CD4-positive, alpha-beta T cell treated with Interleukin-1 beta for 1 hour (primary cell): Measurements from ENCODE around the gene SUGCT.

Experiments
- DNase-seq, 2 donors: peaks; one replicate each; pipeline ENCODE4 v3.0.0-alpha.2; 2020 to 2022

SUGCT gene

GRCh38 chr7:40483630-40484029 is 348.8 kb downstream of the SUGCT start:
- no peak for DNase-seq

DNA sequence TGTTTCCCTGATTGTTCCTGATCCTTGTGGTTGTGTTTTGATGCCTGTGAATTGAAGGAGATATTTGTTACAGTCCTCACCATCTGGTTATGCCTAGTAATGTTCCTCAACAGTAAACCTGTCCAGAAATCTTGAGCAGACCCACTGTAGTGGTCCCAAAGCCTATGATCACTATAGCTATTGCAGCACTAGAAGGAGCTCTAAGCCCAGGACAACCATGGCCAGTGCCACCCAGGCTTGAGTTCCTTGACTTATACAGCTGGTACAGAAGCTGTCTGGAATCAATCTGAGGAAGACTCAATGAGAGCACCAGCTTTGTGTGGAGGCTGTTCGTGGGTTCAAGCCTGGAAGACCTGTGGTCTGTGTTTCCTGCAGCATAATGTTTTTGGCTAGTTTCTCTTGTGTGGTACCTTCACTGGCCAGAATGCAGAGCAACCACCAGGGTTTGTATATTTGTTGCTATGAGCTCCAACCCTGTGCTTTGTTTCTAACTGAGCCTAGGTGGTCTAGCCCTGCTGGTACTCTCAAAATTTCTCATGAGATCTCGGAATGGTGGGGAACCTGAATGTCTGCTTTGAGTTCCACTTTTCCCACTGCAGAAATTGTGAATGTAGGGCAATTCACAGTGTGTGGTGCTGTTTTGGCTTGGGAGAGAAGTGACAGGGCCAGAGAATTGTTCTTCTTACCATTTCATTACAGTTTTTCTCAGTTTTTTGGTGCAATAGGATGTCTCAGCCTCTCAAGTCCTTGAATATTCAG is 355.2 kb downstream of the SUGCT start:
- DNase-seq, result no peak

- DNase-seq, result no peak
Measured at GRCh38 chr7:40490603-40490924, 355.8 kb downstream of the SUGCT start.

DNA sequence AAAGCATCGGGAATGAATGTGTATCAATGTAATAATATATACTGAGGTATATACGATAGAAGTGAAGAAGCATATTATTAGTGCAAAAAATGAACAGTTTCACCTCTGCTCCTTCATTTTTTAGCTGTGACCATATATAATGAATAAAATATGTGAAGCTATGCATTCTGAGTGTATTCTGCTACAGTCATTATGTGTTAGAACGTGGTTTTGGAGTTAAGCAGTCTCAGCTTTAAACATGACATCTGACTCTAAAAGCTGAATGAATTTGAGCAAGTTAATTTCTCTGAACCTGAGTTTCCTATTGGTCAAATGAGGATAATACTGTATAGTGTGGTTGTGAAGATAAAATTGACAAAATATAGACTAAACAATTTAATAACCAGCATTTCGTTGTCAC is 358.1 kb downstream of the SUGCT start:
- no peak for DNase-seq

- DNase-seq, result no peak
Measured at GRCh38 chr7:40493609-40494051, 358.8 kb downstream of the SUGCT start.

GRCh38 chr7:40498924-40499510 is 364.2 kb downstream of the SUGCT start:
- DNase-seq, result no peak

- no peak for DNase-seq
Measured at GRCh38 chr7:40499718-40500117, 364.9 kb downstream of the SUGCT start.

GRCh38 chr7:40500219-40500618 is 365.4 kb downstream of the SUGCT start:
- no peak for DNase-seq

GRCh38 chr7:40502359-40502758 is 367.6 kb downstream of the SUGCT start:
- no peak for DNase-seq

- no peak for DNase-seq
Measured at GRCh38 chr7:40506158-40506557, 371.4 kb downstream of the SUGCT start.

DNA sequence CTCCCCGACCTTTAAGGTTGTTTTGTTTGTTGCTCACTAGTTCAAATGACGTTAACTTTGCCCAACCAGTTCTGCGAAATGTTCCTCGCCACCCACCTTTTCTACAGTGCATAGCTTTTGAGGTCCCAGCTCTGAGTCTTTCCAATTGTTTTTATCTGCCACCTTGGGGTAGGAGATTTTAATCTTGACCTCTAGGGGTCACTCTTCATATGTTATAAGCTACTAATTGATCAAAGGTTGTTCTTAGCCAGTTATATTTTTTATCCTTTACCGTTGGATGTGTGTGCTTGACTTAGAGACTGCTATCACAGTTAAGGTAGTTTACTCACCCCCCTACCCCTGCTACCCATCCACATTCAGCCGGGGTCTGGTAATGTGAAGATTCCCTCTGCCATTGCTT is 372.4 kb downstream of the SUGCT start:
- no peak for DNase-seq

- DNase-seq, result no peak
Measured at GRCh38 chr7:40509287-40509996, 374.6 kb downstream of the SUGCT start.

- no peak for DNase-seq
Measured at GRCh38 chr7:40516376-40516775, 381.6 kb downstream of the SUGCT start.

GRCh38 chr7:40519009-40519408 is 384.2 kb downstream of the SUGCT start:
- DNase-seq, result no peak

DNA sequence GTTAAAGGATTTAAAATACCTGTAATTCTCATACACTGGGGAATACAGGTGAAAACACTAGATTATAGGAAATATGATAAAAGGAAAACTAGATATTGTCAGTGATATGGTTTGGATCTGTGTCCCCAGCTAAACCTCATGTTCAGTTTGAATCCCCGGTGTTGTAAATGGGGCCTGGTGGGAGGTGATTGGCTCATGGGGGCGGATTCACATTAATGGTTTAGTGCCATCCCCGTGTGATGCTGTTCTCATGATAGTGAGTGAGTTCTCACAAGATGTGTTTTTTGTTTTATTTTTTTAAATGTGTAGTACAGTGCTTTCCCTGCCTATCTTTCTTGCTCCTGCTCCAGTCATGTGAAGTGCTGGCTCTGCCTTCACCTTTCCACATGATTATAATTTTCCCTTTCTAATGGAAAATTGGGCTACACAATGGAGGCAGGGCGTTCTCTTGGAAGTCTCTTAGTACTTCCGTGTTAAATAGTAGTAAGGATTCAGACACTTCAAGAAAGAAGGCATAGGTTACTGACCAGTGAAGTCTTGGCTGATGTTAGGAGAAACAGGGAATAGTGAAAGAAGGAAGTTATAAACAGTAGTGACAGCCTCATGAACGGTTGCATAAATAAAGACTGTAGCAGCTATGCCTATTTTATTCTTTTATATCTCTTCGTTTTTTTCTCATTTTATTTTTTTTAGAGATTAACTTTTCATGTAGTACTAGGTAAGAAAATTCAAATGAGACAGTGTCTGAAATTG is 386.4 kb downstream of the SUGCT start:
- DNase-seq, result no peak

- no peak for DNase-seq
Measured at GRCh38 chr7:40525764-40526163, 391.0 kb downstream of the SUGCT start.

DNA sequence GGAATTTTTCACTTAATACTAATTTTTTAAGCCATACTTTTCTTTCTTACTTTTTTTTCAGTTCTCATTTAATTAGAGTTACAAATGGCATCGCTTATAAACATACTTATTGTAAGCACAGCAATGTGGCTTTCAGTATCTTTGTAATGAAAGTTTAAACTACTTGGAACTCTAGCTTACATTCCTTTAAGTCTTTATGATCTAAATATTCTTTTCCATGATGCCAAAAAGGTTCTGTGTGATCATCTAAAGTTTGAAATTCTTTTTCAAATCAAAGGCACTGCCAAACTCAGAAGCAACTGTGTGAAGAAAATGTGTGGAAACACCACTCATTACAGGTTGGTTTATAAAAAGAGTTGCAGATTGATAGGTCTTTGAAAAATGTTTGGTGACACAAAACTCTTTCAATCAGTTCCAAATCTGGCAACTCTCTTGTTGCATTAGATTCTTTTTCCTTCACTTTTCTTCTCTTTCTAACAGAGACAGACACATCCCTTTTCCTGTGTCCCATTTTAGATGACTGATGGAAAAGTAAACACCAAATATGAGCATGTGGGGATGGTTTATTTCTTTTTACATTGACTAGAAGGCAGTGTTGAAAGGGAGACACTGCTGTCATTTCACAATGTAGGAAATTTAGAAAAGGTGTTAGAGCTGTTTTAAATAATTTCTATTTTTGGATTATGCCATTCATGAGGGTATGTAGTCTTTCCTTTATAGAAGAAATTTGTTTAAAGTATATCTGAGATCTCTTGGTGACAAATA is 392.3 kb downstream of the SUGCT start:
- DNase-seq, result no peak

- no peak for DNase-seq
Measured at GRCh38 chr7:40527723-40528122, 392.9 kb downstream of the SUGCT start.

DNA sequence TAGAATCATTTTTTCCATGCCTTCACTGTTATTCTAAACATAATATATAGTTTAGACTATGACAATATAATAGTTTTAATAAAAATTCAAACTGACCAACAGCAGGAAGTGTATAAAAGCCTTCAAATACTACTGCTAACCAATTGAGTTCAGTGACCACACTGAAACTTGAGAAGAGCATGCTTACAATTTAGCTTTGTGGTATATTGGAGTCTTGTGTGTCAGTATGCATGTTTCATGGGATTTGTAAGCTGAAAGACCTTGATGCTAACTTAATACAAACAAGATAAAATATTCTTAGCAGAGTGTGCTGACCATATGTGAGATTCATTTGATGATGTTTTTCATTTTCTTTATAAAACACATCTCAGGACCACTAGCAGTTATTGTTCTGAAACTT is 395.5 kb downstream of the SUGCT start:
- no peak for DNase-seq

DNA sequence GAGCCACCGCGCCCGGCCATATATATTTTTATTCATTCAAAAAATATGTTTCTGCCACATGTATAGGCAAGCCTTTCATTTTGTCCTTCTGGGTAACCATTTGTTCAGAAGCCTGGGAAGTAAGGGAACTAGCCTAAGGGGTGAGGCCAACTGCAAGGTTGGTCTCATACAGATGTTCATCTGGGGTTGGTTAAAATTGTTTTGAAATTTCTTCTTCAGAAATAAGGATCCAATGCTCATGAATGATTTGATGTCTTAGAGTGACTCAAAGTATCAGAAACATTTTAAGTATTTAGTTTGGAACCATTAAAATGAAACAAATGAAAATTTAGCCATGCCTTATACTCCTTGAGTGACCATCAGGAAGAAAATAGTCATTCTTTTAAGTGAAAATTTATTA is 397.2 kb downstream of the SUGCT start:
- DNase-seq, result no peak

DNA sequence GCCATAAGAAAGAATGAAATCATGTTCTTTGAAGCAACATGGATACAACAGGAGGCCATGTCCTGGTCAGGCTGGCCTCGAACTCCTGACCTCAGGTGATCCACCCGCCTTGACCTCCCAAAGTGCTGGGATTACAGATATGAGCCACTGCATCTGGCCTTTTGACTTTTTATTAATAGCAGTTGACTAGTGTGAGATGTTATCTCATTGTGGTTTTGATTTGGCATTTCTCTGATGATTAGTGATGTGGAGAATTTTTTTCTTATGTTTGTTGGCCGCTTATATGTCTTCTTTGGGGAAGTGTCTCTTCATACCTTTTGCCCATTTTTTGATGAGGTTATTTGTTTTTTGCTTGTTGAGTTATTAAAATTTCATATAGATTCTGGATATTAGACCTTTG is 400.9 kb downstream of the SUGCT start:
- no peak for DNase-seq

- no peak for DNase-seq
Measured at GRCh38 chr7:40536421-40536820, 401.6 kb downstream of the SUGCT start.

DNA sequence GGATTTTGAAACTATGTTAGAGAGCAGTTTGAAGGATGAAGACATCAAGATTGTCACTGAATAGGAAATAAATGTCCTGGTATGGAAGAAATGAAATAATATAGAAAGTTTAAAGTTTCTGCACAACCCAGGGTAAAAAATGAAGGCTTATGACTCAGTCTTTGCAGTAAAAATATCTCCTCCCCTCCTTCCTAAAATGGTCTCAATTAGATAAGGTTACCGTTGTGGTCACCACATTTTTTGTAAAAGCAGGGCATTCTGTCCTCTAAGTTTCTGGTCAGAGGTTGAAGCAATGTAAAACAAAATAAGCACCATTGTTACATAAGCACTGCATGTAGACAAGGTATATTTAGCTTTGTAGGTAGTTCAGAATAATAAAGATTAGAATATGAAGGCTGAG is 403.5 kb downstream of the SUGCT start:
- DNase-seq, result no peak
